ENCODE measurements around the gene ARHGAP26.

The ARHGAP26 gene

DNA sequence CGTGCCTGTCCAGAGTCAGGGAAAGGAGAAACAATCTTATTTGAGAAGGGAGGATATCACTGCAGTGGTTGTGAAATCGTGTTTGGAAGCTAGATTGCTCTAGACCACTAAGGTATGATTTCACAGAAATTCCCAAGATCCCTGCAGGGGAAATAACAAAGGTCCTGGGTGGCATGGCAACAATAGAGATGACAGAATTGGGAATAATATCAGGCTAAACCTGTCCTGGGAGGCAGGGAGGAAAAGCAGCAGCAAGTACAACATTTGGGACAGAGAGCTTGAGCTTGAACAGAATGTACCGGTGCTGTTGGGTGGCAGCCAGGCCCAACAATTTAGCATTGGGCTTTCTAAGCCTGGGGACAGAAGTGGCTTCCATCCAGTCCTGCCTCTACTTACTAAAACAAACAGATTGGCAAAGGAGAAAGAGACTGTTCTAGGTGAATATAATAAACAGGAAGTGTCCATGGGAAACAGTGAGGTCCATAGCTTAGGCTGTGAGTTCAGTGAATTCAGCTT, 17.0 kb upstream of the ARHGAP26 start:
- no peak for DNase-seq (ENCODE audit: low spot score)

DNA sequence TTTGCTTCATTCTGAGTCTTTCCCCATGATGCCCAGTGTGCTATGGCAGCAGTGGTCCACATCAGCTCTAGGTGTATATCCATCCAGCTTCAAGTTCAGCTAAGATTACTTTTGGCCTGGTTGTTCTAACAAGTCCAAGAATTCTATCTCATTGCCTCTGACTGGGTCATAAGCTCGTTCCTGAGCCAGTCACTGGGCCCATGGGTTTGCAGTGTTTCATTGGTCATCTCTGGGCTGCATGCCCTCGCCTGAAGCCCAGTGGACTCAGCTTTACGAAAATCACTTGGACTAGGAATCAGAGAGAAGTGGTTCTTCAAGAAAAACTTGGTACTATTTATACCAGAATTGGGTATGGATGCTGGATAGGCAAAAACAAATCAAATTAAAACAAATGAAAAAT, 16.1 kb upstream of the ARHGAP26 start:
- no peak for DNase-seq (ENCODE audit: low spot score)

DNA sequence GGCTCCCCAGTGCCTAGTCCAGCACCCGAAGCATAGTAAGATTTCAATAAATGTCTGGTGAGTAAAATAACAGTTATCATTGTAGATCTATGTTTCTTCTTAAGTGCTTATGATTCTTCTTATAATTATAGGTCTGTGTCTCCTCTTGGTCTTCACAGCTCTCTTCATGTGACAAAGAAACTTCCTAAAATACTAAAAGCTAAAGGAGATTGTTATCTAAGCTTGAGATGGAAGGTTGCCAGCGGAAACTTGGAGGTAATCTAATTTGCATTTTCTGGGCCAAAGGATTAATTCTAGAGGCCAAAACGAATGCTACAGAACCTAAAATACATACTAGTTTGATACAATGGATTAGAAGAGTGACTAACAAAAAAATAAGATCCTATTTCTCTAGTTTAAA, 13.6 kb upstream of the ARHGAP26 start:
- DNase-seq (ENCODE audit: low spot score), result no peak

DNA sequence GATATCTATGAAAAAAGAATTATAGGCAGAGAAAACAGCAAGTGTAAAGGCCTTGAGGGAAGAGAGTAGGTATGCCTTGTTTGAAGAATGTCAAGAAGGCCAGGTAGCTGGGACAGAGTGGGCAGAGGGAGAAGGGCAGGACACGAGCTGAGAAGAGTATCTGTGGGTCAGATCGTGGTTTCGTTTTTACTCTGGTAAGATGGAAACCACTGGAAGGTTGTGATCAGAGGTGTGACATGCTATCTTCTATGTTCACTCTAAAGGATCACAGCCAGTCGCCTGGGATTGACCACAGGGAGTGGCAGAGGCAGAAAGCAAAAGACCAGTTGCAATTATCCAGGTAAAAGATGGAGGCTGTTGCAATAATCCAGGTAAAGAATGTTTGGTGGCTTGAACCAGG, 12.6 kb upstream of the ARHGAP26 start:
- no peak for DNase-seq (ENCODE audit: low spot score)

DNA sequence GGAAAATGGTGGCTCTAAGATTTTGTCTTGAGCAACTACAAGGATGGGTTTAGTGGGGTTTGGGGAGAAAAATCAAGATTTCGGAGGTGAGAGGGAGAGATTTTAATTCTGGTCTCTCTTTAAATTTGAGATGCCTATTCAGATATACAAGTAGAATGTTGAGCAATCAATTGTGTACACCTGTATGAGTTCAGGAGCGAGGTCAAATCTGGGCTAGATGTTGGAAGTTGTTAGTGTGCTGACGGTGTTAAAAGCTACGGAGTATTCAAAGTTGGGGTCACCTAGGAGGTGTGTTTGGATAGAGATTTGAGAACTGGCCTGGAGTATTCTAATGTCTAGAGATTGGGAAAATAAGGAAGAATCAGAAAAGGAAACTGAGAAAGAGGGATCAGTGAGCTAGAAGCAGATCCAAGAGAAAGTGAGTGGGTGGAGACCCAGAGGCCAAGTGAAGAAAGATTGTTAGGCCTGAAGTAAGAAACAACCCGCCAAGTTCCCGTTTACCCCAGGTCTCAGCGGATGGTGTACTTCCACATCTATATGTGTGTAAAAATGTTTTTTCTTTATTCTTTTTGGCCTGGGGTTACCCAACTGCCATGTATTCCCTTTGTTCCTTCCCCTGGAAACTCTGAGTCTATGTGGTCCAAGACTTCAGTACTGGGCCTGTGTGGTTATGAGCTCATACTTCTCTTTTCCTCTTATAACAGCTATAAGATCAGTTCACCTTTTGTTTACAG, 11.9 kb upstream of the ARHGAP26 start:
- DNase-seq (ENCODE audit: low spot score), result no peak

DNA sequence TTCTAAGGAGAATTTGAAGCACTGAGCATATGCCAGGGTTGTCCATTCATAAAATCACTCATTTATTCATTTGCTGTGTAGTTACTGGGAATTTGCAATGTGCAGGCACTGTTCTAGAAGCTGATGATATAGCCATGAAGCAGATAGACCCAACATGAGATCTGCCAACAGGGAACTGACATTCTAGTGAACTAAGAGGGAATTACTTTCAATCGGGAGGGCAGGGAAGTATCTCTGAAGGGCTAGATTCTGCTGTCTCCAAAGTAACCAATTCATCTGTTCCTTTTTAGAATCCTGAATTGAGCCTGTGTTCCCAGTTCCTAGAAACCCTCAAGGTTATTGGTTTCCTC, 11.4 kb upstream of the ARHGAP26 start:
- DNase-seq (ENCODE audit: low spot score), result no peak

DNA sequence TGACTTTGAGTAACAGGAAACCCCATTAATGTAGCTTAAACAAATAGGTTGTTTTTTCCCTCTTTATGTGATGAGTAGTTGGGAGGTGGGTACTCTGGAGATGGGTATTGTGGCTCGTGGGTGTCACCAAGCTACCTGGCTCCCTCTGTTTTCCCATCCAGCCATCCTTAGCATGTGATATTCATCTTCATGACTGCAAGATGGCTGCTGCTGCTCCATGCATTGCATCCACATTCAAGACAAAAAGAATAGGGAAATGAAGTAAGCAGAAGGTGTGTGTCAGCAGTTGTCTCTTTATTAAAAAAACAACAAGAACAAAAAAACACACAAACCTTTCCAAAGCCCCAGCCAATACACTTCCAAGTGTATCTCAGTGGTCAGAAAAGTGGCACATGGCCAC, 6.5 kb upstream of the ARHGAP26 start:
- DNase-seq (ENCODE audit: low spot score), result no peak

DNA sequence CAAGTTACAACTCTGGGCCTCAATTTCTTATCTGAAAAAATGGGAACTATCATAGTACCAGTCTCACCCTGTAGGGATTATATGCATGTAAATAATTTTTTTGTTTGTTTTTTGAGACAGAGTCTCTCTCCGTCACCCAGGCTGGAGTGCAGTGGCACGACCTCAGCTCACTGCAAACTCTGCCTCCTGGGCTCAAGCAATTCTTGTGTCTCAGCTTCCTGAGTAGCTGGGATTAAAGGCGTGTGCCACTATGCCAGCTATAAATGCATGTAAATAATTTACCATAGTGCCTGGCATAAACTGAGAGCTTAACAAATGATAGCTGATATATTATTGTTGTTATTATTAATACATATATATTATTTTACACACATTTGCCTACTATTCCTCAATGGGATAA, 3.0 kb upstream of the ARHGAP26 start:
- no peak for DNase-seq (ENCODE audit: low spot score)

DNA sequence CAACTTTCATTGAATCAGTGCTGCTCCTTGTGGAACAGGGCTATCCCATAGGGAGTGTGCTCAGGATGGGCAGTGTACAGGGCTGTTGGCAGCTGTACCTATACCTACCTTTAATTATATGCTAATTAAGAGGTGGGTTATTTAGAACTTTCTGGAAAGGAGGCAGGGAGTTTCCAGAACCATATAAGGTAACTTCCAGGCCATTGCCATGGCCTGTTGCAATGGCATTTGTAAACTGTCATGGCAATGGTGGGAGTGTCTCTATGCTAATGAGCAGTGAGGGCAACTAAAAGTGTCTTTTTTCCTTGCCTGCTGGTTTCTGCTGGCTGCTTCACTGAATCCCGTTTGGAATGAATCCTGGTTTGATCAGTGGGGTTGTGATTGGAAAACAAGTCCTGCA, 2.3 kb upstream of the ARHGAP26 start:
- DNase-seq (ENCODE audit: low spot score), result no peak

DNA sequence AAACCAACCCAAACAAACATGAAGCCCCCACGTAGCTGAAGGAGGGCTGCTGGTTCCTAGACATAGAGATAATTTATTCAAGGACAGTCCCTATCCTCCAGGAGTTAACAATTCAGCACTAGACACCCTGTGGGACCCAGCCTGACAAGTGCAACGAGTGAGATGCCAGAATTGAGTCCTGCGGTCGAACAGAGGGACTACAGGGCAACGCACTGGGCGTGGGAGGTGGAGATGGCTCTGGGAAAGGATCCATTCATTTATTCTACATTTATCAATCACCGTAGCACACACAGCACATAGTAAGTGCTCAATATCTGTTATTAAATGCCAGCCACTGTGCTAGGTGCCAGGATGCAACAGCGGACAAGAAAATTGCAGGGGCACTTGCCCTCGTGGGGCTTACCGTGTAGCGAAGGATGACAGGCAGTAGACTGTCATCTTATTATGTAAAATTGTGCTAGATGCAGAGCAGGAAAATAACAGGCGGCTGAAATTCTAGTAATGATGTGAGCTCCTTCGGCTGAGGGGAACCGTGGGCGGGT, 855 bp upstream of the ARHGAP26 start:
- DNase-seq (ENCODE audit: low spot score), result no peak

DNA sequence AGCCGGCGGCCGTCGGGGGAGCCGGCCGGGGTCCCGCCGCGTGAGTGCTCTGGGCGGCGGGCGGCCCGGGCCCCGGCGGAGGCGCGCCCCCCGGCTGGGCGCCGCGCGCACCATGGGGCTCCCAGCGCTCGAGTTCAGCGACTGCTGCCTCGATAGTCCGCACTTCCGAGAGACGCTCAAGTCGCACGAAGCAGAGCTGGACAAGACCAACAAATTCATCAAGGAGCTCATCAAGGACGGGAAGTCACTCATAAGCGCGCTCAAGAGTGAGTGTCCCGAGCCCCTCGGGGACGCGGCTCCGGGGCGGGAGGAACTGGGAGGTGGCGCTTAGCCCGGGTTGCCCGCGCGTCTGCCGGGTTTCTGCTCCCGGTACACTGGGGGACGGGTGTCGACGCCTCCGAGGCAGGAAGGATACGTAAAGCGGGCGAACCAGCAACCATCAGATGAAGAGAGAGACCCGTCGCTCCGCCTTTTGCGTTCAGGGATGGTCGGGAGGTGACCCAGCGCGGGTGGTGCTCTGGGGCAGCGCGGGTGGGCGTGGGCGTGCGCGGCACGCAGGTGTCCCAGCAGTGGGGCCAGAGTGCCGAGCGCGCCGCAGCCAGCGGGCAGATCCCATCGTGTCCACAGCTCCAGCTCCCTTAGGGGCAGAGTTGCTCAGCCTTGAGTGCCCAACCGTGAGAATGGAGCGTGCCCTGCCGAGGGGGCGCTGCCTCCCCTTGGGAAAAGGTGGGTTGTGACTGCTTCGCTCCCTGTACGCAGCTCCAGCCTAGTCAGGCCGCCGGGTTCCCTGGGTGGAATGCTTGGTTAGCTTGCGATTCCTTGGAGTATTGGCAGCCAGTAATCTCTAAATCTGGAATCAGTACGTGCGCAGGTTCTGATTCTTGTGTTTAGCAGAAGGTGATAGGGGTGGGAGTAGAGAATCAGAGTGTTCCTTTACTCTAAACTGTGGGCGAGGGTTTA, 753 bp downstream of the ARHGAP26 start:
- peak; percentile 43 for DNase-seq (ENCODE audit: low spot score)

DNA sequence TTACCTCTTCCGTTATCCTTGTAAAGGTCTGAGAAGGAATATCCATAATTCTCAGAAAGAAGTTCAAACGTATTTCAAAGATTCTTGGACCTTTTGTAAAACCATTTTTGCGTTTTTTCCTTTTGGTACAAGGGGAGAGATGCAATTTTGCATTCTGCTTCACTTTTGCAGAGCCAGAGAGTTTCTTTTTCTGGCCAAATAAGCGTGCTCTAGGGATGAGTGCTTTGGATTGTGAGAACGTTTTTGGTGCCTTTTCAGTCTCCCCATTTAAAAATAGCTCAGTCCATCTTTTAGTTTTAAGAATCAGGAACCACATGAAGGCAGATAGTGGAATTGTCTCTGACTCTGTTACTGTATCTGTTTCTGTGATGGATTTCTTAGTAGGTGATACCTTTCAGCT, 1.5 kb downstream of the ARHGAP26 start:
- DNase-seq (ENCODE audit: low spot score), result no peak

DNA sequence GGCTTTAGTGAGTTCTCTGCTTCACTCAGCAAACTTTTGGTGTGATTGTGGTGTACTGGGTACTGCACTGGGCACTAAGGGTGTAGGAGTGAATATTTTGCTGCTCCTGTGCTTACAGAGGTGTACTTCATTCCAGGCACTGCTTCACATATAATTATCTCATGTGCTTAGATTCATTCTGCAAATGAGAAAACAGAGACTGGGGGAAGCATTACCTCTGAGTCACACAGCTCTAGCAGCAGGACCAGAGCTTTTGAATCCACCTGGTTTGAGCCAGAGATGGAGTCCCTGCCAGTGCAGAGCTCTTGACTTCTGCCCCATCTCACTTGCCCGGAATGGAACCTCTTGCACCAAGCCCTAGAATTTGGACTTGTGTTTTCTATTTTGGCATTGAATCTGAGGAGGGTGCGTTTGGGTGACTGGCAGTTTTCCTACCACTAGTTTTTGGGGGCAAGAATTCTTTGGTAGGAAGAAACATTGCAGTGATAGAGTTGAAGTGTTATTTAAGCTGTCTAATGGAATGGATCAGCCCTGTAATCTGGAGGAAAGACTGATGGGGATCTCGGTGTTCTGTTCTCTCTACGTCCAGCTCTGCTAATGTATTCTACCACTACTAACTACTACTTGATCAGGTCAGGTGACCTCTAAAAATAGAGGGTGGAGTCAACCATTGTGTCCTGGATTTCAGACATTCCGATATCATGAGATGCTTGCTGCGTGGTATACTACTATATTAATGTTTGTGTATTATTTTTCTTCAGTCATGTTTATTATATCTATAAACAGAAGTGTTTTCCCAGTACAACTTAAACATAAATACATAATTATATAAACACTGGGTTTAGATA, 2.5 kb downstream of the ARHGAP26 start:
- DNase-seq (ENCODE audit: low spot score), result no peak

DNA sequence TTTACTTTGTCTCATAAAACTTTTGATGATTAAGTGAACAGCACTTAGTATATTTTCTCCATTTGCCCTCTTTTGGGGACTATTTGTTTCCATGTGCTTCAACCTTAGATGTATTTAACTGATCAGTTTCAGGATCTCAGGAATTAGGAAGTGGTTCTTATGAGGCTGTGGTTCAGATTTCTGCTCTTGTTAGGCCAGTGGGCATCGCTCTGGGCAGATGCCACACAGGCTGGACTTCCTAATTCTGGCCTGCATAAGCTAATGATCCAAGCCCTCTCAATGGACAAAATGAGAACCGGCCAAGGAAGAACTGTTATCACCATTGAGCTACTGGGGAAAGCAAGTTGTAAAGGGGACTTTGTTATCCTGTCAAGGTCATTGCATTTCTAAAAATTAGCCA, 6.9 kb downstream of the ARHGAP26 start:
- DNase-seq (ENCODE audit: low spot score), result no peak

DNA sequence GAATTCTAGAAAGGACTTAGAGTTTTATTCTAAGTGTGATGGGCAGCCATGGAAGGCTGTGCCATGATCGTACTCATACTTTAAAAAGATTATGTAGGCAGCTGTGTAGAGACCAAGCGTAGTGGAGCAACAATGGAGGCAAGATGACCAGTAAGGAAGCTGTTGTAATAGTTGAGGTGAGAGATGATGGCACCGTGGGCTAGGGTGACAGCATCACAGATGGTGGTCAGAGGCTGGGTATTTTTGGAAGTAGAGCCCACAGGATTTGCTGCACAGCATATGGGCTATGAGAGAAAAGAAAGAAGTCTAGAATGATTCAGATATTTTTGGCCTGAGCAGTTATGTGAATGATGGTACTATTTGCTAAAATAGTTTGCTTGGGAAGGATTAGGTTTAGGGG, 7.7 kb downstream of the ARHGAP26 start:
- no peak for DNase-seq (ENCODE audit: low spot score)

DNA sequence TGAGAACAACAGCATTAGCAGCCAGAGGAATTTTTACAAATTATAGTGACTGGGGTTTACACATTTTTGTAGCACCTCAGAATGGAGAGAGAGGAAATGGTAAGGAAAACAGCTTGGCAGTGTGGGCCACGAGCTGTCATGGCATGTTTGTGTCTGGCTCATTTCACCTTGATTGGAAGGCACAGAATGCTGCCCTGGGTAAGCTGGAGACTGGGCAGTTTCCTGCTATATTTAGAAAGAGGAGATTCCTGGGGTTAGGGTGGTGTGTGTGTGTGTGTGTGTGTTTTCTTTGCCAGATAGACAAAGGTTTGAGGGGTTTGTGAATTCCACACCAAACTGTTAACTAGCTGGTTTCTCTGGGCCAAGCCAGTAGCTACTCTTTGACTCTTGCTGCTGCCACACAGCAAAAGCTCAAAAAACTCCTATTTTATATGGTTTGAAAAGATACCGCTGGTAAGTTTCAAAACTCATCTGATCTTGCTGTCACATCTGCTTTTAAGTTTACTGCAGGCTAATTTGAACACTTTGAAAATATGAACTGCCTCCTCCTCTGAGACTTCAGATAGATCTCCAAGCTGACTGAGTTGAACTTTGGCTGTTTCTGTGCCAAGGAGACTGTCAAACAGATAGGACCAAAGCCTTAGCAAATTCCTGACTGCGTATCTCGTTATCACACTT, 9.1 kb downstream of the ARHGAP26 start:
- DNase-seq (ENCODE audit: low spot score), result no peak

DNA sequence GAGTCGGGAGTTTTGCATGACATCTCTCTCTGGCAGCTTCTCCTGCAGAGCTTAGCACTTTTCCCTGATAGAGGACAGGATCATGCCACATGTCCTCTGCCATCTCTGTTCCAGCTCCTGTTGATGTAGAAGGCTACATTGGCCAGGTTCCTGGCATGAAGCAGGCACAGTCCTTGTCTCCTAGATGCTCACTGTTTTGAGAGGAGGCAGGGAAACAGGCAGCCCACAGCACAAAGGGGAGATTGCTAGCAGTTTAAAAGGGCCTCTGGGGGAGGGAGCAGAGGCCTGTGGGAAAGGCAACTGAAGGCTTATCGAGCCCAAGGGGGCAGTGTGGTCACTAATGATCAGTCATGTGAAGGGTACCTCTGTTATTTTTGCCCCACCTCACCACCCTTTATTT, 10.7 kb downstream of the ARHGAP26 start:
- no peak for DNase-seq (ENCODE audit: low spot score)

DNA sequence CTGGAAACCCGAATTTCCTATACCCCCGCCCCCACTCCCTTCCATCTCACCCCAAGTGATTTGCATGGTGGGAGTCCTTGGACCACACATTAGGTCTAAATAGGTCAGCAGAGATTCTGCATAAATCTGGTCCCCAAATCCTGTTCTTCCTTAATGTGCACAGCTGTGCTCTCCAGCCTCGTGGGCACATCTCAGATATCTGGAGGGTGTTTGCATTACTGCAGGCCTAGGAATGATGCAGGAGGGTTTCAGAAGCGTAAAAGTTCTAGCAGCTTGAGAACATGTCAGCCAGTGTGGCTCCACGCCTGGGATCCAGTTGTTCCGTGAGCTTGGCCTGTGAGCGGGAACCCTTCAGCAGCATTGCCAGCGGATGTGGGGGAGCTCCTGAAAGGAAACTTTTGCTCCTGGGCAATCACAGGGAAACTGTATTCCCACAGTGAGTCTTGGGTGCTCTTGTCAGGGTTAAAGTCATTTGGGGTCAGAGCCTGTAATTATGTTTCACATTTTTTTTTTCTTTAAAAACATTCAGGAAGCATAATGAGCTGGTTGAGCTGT, 12.9 kb downstream of the ARHGAP26 start:
- no peak for DNase-seq (ENCODE audit: low spot score)

DNA sequence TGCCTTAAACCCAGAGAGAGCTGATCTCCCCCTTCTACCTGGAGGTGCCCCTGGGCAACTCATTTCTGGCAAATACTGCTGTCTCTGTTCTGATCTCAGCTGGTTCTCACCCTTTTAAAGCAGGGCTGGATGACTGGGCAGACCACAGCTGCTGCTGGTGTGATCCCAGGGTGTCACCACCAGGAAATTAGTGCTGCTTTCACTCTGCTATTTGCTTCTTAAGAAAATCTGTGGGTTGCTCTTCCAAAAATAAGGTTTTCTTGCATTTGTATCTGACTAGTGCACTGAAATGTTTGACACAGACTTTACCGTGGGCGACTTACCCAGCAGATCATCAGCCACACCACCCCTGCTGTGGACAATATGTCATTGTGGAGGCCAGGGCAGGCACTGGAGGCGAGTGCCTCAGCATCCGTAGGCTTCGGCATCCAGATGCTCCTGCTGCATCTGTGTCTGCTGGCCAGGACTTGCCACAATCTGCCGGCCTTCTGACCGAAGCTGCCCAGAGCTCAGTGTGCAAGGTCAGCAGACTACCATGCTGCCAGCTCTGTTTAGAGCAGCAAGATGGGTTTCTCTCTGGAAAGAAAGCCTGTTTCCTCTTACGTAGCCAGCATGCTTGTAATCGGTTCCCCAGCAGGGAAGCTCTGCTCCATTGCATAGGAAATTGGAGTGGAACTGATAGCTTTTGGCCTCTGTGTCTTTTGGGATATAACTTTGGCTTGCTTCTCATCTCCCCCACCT, 13.6 kb downstream of the ARHGAP26 start:
- DNase-seq (ENCODE audit: low spot score), result peak; percentile 15

DNA sequence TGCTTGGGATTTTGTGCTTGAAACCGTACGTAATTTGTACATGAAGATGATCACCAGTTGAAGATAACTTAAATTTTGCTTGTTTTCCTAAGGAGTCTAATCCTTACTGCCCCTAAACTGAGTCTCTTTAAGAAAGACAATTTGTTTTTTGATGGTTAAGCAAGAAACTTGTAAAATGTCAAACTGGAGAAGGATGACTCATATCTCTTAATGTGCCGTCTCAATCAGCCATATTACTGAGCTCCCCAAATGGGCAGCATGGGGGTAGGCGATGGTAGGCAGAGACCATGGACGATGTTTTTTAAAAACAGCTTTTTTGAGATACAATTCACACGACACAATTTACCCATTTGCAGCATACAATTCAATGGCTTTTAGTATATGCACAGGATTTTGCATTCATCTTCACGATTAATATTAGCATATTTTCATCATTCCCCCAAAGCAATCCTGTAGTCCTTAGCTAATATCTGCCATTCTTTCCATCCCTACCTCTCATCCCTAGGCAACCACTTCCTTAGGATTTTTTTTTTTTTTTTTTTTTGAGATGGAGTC, 14.3 kb downstream of the ARHGAP26 start:
- DNase-seq (ENCODE audit: low spot score), result no peak
